ENCODE results near the gene GHRHR.

DNA sequence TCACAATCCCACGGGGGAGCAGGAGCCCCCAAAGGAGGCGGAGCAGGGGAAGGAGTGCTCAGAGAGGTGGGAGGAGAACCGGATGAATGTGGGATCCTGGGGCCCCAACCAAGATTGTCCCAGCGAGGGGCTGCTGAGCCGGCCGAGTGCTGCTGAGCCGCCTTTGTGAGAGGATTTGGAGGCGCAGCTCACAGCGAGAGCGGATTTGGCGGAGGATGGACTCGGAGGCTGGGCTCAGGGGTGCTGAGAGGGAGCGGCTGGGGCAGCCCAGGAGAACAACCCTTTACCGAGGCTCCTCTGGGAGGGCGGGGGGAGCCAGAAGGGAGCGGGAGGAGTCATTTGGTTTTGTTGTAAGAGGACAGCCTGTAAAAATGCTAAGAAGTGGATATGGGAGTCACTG lies 23.0 kb downstream of the GHRHR start:
- TF ChIP-seq, protein P1, sequence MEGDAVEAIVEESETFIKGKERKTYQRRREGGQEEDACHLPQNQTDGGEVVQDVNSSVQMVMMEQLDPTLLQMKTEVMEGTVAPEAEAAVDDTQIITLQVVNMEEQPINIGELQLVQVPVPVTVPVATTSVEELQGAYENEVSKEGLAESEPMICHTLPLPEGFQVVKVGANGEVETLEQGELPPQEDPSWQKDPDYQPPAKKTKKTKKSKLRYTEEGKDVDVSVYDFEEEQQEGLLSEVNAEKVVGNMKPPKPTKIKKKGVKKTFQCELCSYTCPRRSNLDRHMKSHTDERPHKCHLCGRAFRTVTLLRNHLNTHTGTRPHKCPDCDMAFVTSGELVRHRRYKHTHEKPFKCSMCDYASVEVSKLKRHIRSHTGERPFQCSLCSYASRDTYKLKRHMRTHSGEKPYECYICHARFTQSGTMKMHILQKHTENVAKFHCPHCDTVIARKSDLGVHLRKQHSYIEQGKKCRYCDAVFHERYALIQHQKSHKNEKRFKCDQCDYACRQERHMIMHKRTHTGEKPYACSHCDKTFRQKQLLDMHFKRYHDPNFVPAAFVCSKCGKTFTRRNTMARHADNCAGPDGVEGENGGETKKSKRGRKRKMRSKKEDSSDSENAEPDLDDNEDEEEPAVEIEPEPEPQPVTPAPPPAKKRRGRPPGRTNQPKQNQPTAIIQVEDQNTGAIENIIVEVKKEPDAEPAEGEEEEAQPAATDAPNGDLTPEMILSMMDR (IDR thresholded peaks at IDR 0.05): no peak
- TF ChIP-seq POLR2A (IDR thresholded peaks at IDR 0.05): no peak

Data from uterus (tissue), 2 donors.